ENCODE measurements around the gene COBL. TPM values are rescaled to one million over a fixed set of nuclear protein-coding genes. Genes with fewer than 3 reads are reported as not detected.

COBL gene
- total RNA-seq, 4 donors from 2014 or later, result 17.2 to 59.7 (median 31.0) TPM

GRCh38 chr7:51007551-51008505 is 308.8 kb downstream of the COBL start:
- no peak for TF ChIP-seq POLR2A (IDR thresholded peaks at IDR 0.05)
- no peak for TF ChIP-seq EP300 (IDR thresholded peaks at IDR 0.05)
- no peak for TF ChIP-seq POLR2AphosphoS5 (IDR thresholded peaks at IDR 0.05)
- TF ChIP-seq CTCF (IDR thresholded peaks at IDR 0.05), result no peak
- Histone ChIP-seq H3K27ac (no peak overlapping the region), H3K27me3 (no peaks in the 10 kb centered on the region), H3K36me3 (no peaks in the 10 kb centered on the region), H3K9me3 (no peaks in the 10 kb centered on the region), H3K4me3 (no peak overlapping the region), H3K4me1 (peaks cover 0 to 9% (median 0%) of the 10 kb centered on the region in 3 donors)
- 87 to 94% methylated on average over 12 to 13 of the region's 21 CpGs for WGBS, 2 donors (ENCODE audit: low coverage in 1 of 2)
- ATAC-seq, result no peak

- no peak for ATAC-seq
- WGBS, 2 donors (ENCODE audit: low coverage in 1 of 2), result 50 to 78% methylated on average over 2 to 3 of the region's 3 CpGs
Measured at GRCh38 chr7:51006483-51007235, 309.9 kb downstream of the COBL start.

GRCh38 chr7:51005074-51005473 is 311.5 kb downstream of the COBL start:
- Histone ChIP-seq H3K27ac (no peak overlapping the region), H3K9me3 (peaks cover 0 to 9% (median 0%) of the 10 kb centered on the region in 3 donors), H3K4me1 (peaks cover 0 to 5% (median 0%) of the 10 kb centered on the region in 3 donors), H3K27me3 (no peaks in the 10 kb centered on the region), H3K36me3 (no peaks in the 10 kb centered on the region), H3K4me3 (no peak overlapping the region)
- 89 to 93% methylated on average over 2 of the region's 2 CpGs for WGBS, 2 donors (ENCODE audit: low coverage in 1 of 2)
- ATAC-seq, result no peak
- TF ChIP-seq POLR2A (IDR thresholded peaks at IDR 0.05) (no peak), CTCF (IDR thresholded peaks at IDR 0.05) (no peak), POLR2AphosphoS5 (IDR thresholded peaks at IDR 0.05) (no peak), EP300 (IDR thresholded peaks at IDR 0.05) (no peak)

More at GRCh38 chr7:51006483-51007235, 309.9 kb downstream of the COBL start:
- H3K4me3 ChIP-seq, result no peak overlapping the region
- H3K36me3 ChIP-seq, result no peaks in the 10 kb centered on the region
- TF ChIP-seq CTCF (IDR thresholded peaks at IDR 0.05), result no peak
- no peak for TF ChIP-seq POLR2AphosphoS5 (IDR thresholded peaks at IDR 0.05)
- no peak for TF ChIP-seq POLR2A (IDR thresholded peaks at IDR 0.05)
- TF ChIP-seq EP300 (IDR thresholded peaks at IDR 0.05), result no peak
- no peak overlapping the region for H3K27ac ChIP-seq
- H3K9me3 ChIP-seq, result no peaks in the 10 kb centered on the region
- peaks cover 0 to 9% (median 0%) of the 10 kb centered on the region in 3 donors for H3K4me1 ChIP-seq
- no peaks in the 10 kb centered on the region for H3K27me3 ChIP-seq

GRCh38 chr7:51000956-51001355 is 315.7 kb downstream of the COBL start:
- WGBS, 2 donors (ENCODE audit: low coverage in 1 of 2), result 58 to 70% methylated on average over 2 to 3 of the region's 3 CpGs
- H3K27ac ChIP-seq, result no peak overlapping the region
- no peak overlapping the region for H3K4me3 ChIP-seq
- H3K36me3 ChIP-seq, result no peaks in the 10 kb centered on the region
- peaks cover 0 to 9% (median 0%) of the 10 kb centered on the region in 3 donors for H3K9me3 ChIP-seq
- ATAC-seq, result no peak
- no peaks in the 10 kb centered on the region for H3K27me3 ChIP-seq
- TF ChIP-seq POLR2A (IDR thresholded peaks at IDR 0.05), result no peak
- TF ChIP-seq POLR2AphosphoS5 (IDR thresholded peaks at IDR 0.05), result no peak
- TF ChIP-seq CTCF (IDR thresholded peaks at IDR 0.05), result no peak
- H3K4me1 ChIP-seq, result no peaks in the 10 kb centered on the region
